DOHH2 (cell line): ENCODE measurements around the gene CFAP69.
"Not testable (repeated sequence)": the region's sequence is repeated elsewhere in the genome, so short reads cannot be mapped to it uniquely, and the experiment has no call there.

Source experiments
- EZH2phosphoT487 ChIP-seq: fragments of 200-600 bp; sonication (generic); IDR thresholded peaks from 2 replicates; pipeline ENCODE4 v1.6.1; 2017; ENCODE audit warnings: borderline replicate concordance, mild to moderate bottlenecking, antibody characterized with exemption, low read length, moderate library complexity, mixed read lengths
- TF ChIP-seq, protein P1 (sequence below): fragments of 200-600 bp; sonication (generic); IDR thresholded peaks from one replicate; pipeline ENCODE4 v1.5.1; 2014; ENCODE audit warnings: antibody characterized with exemption, mild to moderate bottlenecking, low read depth, low read length; ENCODE audit not compliant: poor library complexity, severe bottlenecking

DNA sequence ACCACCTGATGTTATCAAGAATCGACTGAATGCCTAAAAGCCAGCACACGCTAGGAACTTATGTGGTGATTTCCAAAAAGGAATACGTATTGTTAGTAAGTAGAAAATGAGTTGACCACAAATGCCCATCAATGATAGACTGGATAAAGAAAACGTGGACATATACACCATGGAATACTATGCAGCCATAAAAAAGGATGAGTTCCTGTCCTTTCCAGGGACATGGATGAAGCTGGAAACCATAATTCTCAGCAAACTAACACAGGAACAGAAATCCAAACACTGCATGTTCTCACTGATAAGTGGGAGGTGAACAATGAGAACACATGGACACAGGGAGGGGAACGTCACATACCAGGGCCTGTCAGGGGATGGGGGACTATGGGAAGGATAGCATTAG, 11.0 kb downstream of the CFAP69 start:
- TF ChIP-seq, protein P1, sequence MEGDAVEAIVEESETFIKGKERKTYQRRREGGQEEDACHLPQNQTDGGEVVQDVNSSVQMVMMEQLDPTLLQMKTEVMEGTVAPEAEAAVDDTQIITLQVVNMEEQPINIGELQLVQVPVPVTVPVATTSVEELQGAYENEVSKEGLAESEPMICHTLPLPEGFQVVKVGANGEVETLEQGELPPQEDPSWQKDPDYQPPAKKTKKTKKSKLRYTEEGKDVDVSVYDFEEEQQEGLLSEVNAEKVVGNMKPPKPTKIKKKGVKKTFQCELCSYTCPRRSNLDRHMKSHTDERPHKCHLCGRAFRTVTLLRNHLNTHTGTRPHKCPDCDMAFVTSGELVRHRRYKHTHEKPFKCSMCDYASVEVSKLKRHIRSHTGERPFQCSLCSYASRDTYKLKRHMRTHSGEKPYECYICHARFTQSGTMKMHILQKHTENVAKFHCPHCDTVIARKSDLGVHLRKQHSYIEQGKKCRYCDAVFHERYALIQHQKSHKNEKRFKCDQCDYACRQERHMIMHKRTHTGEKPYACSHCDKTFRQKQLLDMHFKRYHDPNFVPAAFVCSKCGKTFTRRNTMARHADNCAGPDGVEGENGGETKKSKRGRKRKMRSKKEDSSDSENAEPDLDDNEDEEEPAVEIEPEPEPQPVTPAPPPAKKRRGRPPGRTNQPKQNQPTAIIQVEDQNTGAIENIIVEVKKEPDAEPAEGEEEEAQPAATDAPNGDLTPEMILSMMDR, result not testable (repeated sequence)
- TF ChIP-seq EZH2phosphoT487, result not testable (repeated sequence)
